Activated naive CD8-positive, alpha-beta T cell (primary cell): ENCODE results near the gene SUSD6.

Experiments used
- H3K27ac Mint-ChIP-seq: one replicate; pipeline ENCODE4 v1.8.0; 2021; ENCODE audit warnings: mixed read lengths
- H3K27me3 Mint-ChIP-seq: one replicate; pipeline ENCODE4 v1.8.0; 2021; ENCODE audit warnings: mixed read lengths
- H3K36me3 Mint-ChIP-seq: one replicate; pipeline ENCODE4 v1.8.0; 2021; ENCODE audit warnings: mixed read lengths
- H3K4me1 Mint-ChIP-seq: one replicate; pipeline ENCODE4 v1.8.0; 2021; ENCODE audit warnings: low read depth, mixed read lengths
- H3K4me3 Mint-ChIP-seq: one replicate; pipeline ENCODE4 v1.8.0; 2021; ENCODE audit warnings: mild to moderate bottlenecking, mixed read lengths
- H3K9me3 Mint-ChIP-seq: one replicate; pipeline ENCODE4 v1.8.0; 2021; ENCODE audit warnings: low read depth, mixed read lengths

The SUSD6 gene

DNA sequence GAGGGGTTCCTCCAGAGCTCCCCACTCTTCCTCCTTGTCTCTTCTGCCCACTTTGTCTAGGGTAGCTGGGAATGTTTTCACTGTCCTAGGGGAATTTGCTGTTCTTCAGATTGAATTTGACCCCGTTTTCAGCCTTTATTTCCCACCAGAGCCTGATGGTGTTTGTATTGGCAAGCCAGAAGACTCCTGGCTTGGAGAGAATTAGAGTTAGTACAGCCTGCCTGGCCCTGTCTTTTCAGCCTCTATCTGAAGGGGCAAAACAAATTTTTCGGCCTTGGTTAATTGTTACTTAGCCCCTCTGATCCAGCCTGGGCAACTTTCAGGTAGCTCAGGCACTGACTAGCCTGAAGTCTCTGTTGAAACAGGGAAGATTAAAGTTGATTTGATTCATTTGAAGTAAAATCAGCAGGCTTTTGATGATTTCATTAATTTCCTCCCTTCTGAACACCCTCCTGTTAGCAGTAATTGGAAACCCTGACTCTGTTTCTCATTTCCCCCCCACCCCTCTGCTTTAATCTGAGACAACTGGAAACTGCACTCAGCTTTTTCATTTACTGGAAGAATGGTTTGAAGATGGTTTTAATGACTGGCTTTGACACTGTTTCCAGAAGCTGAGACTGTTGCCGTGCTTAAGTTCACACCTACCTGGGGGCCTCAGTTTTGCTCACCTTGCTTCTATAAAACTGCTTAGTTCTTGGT, 63.3 kb downstream of the SUSD6 start:
- Mint-ChIP-seq H3K9me3 (no peaks in the 10 kb centered on the region), H3K4me3 (peak overlapping the region; percentile 20), H3K4me1 (peaks cover 79% of the 10 kb centered on the region), H3K27me3 (no peaks in the 10 kb centered on the region), H3K27ac (peak overlapping the region; percentile 93), H3K36me3 (peaks cover 11% of the 10 kb centered on the region)

DNA sequence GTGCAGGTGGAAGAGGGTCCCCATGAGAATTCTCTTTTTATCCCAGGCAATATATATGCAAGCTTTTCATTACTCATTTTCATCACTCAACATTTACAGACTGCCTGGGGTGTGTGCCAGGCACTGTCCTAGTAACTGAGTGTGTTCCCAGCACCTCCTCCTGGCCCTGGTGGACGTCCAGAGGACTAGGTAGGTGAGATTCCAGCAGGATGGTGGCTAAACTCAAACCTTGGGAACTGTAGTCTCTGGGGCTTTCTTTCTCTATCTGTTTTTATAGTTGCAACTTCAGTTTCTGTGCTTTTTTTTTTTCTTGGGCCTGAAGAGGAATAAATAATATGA, 63.8 kb downstream of the SUSD6 start:
- H3K36me3 Mint-ChIP-seq = peaks cover 11% of the 10 kb centered on the region
- peaks cover 75% of the 10 kb centered on the region for H3K4me1 Mint-ChIP-seq
- no peaks in the 10 kb centered on the region for H3K27me3 Mint-ChIP-seq
- H3K27ac Mint-ChIP-seq = peak overlapping the region; percentile 93
- H3K4me3 Mint-ChIP-seq = peak overlapping the region; percentile 20
- H3K9me3 Mint-ChIP-seq = no peaks in the 10 kb centered on the region

DNA sequence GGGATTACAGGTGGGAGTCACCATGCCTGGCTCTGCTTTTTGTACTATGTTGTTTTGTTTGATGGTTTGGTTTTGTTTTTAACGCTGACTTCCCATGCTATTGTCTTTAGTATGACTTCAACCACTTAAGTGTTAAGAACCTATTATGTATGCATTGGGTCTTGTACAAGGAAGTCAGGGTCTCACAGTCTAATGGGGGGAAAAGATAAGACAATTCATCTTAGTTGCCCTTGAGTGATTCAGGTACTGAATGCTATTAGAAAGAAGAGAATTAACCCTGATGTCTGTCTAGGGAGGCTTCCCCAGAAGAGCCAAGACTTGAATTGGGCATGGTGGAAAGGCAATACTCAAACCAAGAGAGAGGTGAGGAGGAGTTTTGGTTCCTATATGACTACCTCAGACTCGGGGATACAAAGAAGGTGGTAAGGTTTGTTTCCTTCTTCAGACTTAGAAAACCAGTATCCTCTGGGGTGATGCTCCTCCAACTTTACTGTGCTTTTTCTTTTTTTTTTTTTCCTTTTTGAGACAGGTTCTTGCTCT, 64.6 kb downstream of the SUSD6 start:
- H3K27ac Mint-ChIP-seq = peak overlapping the region; percentile 93
- peak overlapping the region; percentile 20 for H3K4me3 Mint-ChIP-seq
- H3K36me3 Mint-ChIP-seq = peaks cover 12% of the 10 kb centered on the region
- H3K9me3 Mint-ChIP-seq = no peaks in the 10 kb centered on the region
- peaks cover 72% of the 10 kb centered on the region for H3K4me1 Mint-ChIP-seq
- no peaks in the 10 kb centered on the region for H3K27me3 Mint-ChIP-seq

DNA sequence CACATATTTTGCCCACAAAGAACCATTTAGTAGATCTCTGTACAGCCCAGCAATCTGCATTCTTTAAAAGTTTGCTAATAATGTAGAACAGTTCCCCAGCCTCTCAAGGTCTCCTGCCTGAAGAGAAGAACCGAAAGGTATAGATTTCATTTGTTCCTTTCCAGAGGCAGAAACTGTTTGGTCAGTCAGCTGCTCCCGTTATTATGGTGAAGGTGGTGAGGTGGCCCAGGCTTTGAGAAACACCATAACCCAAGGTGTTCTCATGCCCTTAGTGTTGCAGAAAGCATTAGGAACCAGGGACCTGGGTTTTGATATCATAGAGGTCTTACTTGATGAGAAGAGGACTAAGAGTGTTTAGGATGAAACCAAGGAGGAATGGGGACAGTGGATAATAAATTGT, 65.3 kb downstream of the SUSD6 start:
- H3K36me3 Mint-ChIP-seq = peaks cover 15% of the 10 kb centered on the region
- H3K9me3 Mint-ChIP-seq = no peaks in the 10 kb centered on the region
- no peaks in the 10 kb centered on the region for H3K27me3 Mint-ChIP-seq
- peaks cover 72% of the 10 kb centered on the region for H3K4me1 Mint-ChIP-seq
- peak overlapping the region; percentile 93 for H3K27ac Mint-ChIP-seq
- H3K4me3 Mint-ChIP-seq = peak overlapping the region; percentile 51

DNA sequence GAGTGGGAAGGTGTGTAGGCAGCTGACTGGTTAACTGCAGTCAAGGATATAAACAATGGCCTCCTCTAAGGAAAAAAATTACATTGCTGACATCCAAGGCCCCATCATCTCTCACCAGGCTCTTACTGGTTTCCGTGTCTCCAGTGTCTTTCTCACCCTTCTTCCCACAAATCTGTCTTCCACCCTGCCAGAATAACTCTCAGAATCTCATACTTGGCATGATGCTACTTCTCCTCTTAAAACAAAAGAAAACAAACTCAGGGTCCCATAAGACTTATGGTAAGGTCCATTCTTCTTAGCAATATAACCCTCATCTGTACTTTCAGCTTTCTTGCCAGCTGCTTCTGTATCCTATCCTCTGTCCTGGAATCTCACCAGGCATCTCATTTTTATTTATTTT, 68.9 kb downstream of the SUSD6 start:
- Mint-ChIP-seq H3K27me3 (no peaks in the 10 kb centered on the region), H3K4me3 (no peak overlapping the region), H3K36me3 (peaks cover 16% of the 10 kb centered on the region), H3K4me1 (peaks cover 72% of the 10 kb centered on the region), H3K27ac (peak overlapping the region; percentile 5), H3K9me3 (no peaks in the 10 kb centered on the region)

DNA sequence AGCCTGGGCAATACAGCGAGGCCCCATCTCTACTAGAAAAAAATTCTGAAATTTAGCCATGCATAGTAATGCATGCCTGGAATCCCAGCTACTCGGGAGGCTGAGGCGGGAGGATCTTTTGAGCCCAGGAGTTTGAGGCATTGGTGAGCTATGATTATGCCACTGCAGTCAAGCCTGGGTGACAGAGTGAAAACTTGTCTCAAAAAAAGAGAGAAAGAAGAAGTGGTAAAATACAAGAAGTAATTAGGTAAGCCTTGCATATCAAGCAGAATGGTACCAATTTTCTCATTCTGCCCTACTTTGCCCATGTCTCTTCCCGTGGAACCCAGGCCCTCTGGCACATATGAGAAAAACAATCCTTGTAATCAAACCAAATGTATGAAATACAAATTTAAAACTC, 70.7 kb downstream of the SUSD6 start:
- Mint-ChIP-seq H3K36me3 (peaks cover 12% of the 10 kb centered on the region), H3K27me3 (no peaks in the 10 kb centered on the region), H3K9me3 (no peaks in the 10 kb centered on the region), H3K4me3 (peak overlapping the region; percentile 24), H3K27ac (peak overlapping the region; percentile 93), H3K4me1 (peaks cover 68% of the 10 kb centered on the region)

DNA sequence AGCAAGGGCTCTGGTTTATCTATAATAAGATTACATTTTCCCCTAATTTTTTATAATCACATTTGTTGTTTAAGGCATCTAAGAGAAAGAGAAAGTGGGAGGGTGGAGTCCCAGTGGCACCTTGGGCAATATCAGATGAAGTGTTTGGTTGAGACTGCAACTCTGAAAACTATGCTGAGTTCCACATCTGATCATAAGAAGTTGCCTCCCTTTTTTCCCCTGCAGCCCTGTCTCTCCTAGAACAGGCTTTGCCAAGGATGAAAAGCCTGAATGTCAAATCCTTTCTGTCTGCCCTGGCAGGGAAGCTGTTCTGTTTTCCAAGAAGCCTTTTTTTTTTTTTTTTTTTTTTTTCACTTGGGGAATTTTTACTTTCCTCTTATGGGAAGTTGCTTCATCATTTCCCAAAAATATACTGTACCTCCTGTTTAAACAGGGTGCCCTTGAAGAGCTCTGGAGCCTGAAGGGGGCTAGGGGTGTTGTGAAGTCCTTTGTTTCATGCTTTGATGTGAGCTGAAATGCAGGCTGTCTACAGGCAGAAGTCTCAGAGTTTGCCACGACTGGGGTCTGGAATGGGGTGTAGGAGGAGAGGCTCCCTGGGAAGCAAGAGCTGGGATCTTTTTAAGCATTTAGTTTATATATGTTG, 71.3 kb downstream of the SUSD6 start:
- H3K9me3 Mint-ChIP-seq = no peaks in the 10 kb centered on the region
- H3K27ac Mint-ChIP-seq = peak overlapping the region; percentile 93
- H3K36me3 Mint-ChIP-seq = peaks cover 12% of the 10 kb centered on the region
- peak overlapping the region; percentile 24 for H3K4me3 Mint-ChIP-seq
- H3K4me1 Mint-ChIP-seq = peaks cover 69% of the 10 kb centered on the region
- no peaks in the 10 kb centered on the region for H3K27me3 Mint-ChIP-seq

DNA sequence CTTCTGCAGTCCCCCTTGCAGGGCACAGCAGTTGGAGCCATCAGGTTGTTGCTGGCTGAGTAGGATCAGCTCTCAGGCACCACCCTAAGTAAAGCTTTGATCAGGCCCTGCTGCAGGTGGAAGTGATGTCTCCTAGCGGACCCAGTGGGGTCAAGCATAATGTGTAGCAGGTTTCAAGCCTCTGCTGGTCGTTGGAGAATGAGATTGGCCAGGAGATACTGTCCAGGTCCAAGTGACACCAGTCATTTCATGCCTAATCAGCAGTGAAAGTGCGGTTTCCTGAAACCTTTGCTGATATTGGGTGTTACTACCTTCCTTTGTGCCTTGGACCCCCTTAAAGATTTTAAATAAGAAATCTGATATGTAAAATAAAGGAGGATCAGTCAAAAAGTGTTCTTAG, 72.6 kb downstream of the SUSD6 start:
- Mint-ChIP-seq H3K36me3 (peaks cover 13% of the 10 kb centered on the region), H3K27ac (peak overlapping the region; percentile 93), H3K4me3 (peak overlapping the region; percentile 6), H3K27me3 (no peaks in the 10 kb centered on the region), H3K9me3 (no peaks in the 10 kb centered on the region), H3K4me1 (peaks cover 73% of the 10 kb centered on the region)

DNA sequence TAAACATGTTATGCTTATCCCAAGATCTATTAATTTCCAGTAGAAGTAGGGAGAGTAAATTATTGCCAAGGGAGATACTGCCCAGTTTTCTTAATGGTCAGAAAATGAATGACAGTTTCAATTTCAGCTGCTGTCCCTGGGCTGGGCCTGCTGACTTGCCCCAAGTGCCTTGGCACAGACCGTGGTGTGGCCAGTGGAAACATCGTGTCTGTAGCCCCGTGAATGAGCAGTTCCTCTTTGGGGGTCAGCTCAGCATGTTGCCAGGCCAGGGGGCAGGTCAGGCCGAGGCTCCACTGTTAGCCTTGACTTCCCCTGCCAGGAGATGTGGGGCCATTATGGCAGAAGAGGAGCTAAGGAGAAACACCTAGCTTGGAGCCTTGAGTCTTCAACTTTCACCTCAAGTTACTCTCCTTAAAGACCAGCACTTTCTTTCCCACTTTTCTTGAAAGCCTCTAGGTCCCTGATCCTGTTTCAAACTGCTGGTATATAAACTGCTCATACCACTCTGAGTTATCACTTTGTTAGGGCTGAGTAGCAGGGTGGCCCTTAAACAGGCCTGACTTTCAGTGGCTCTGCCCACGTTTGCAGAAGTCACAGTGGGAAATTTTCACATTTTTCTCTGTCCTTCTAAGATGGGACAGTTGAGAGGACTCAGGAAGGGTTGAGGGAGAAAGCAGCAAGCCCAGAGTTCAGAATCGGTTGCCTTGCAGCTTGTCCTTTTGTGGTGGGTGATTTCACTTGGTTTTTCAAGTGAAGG, 73.2 kb downstream of the SUSD6 start:
- H3K36me3 Mint-ChIP-seq = peaks cover 14% of the 10 kb centered on the region
- H3K27me3 Mint-ChIP-seq = no peaks in the 10 kb centered on the region
- peak overlapping the region; percentile 63 for H3K4me3 Mint-ChIP-seq
- H3K27ac Mint-ChIP-seq = peak overlapping the region; percentile 93
- peaks cover 73% of the 10 kb centered on the region for H3K4me1 Mint-ChIP-seq
- H3K9me3 Mint-ChIP-seq = no peaks in the 10 kb centered on the region

DNA sequence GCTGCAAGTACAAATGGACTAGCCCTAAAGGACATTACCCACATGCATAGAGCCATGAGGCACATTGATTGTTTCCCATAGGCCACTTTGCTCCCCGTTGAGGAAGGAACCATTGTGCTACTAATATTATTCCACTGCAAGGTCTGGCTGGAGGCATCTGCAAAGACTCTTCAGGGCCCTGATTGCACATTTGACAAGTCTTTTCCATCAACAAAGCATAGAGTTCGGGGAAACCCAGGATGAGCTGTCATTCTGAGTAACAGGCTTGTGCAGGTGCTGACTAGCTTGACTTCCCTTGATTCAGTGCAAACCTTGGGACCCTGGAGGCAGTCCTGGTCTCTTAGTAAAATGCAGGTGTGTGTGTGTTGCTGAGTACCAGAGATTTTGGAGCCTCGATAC, 73.8 kb downstream of the SUSD6 start:
- Mint-ChIP-seq H3K4me1 (peaks cover 75% of the 10 kb centered on the region), H3K4me3 (peak overlapping the region; percentile 63), H3K36me3 (peaks cover 15% of the 10 kb centered on the region), H3K27ac (peak overlapping the region; percentile 93), H3K9me3 (no peaks in the 10 kb centered on the region), H3K27me3 (no peaks in the 10 kb centered on the region)

DNA sequence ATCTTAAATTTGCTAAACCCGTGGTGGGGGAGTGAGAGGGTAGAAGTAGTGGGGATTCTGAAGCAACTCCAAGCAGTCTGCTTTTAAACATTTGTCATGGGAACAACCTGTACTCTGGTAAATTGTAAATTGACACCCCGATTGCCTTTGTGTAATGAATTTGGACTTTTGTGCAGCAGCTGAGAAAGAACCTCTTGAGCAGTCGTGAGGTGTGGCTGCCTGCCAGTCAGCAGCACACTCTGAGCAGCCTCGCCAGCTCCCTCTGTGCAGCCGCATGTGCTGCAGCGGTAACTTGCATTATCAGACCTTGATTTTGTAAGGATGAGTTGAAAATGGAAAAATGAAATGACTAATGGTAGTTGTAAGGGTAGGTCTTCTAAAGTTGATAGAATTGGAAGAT, 74.3 kb downstream of the SUSD6 start:
- Mint-ChIP-seq H3K27ac (peak overlapping the region; percentile 93), H3K4me1 (peaks cover 76% of the 10 kb centered on the region), H3K4me3 (peak overlapping the region; percentile 63), H3K36me3 (peaks cover 13% of the 10 kb centered on the region), H3K9me3 (no peaks in the 10 kb centered on the region), H3K27me3 (no peaks in the 10 kb centered on the region)

DNA sequence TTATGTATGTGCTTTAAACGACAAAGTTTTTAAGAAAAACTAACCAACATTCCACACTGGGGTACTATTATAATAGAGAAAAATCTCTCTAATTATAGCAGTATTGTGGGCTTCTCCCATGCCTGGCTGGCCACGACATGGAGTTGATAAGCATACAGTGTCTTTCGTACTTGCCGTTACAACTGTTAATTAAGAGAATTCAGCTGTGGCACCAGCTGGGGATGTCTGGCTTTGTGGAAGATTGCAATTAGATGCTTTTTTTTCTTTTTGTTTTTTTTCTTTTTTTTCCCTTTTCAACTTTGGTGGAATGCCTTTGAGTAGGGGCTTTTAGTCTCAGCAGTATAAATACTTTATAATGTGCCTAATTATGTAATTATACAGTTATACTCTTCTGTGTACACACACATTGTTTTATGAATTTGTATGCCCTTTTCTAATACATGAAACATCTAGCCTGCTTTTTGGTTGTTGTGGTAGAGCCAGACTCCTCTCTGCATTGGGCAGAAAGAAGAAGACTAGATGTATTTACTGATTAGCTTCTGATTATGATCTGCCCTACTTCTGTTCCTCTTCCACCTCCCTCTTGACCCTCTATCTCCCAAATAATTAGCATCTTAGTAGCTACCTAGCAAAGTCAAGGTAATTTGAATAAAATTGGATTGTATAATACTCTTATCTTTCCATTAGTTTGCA, 76.4 kb downstream of the SUSD6 start:
- Mint-ChIP-seq H3K36me3 (peaks cover 11% of the 10 kb centered on the region), H3K4me3 (no peak overlapping the region), H3K4me1 (peaks cover 66% of the 10 kb centered on the region), H3K27ac (peak overlapping the region; percentile 85), H3K27me3 (no peaks in the 10 kb centered on the region), H3K9me3 (no peaks in the 10 kb centered on the region)

DNA sequence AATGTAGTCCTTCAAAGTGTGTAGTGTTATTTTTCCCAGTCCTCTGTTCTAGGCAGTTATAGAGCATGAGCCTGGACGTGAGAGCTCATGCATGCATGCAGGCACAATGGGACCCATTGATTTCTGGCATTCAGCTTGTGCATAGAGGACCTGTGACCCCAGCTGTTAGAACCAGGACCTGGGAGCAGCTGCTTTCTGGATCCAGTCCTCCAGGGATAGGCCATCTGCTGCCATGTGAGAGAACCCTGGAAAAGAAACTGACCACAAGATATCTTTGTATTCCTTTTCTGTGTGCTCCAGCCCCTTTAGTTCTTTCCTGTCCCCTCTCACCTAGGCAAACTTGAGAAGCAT, 76.9 kb downstream of the SUSD6 start:
- Mint-ChIP-seq H3K36me3 (peaks cover 9% of the 10 kb centered on the region), H3K4me1 (peaks cover 65% of the 10 kb centered on the region), H3K9me3 (no peaks in the 10 kb centered on the region), H3K27me3 (no peaks in the 10 kb centered on the region), H3K27ac (peak overlapping the region; percentile 85), H3K4me3 (no peak overlapping the region)

DNA sequence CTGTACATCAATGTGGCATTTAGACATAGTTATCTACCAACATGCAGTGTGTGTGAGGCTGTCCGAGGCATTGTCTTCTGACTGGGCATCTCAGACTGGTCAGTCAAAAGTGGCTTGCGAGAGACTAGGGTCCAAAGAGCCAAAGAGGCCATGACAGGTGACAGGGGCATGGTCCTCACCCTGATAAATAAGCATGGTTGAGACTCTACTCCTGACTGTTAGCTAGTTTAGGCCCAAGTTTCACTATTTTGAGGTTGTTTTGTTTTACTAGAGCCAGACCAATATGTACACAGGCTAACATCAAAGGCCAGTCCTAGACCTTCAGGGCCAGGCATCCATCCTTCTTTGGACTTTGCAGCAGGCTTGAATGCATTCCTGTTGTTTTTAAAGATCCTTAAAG, 78.6 kb downstream of the SUSD6 start:
- peaks cover 64% of the 10 kb centered on the region for H3K4me1 Mint-ChIP-seq
- H3K27ac Mint-ChIP-seq = peak overlapping the region; percentile 0

DNA sequence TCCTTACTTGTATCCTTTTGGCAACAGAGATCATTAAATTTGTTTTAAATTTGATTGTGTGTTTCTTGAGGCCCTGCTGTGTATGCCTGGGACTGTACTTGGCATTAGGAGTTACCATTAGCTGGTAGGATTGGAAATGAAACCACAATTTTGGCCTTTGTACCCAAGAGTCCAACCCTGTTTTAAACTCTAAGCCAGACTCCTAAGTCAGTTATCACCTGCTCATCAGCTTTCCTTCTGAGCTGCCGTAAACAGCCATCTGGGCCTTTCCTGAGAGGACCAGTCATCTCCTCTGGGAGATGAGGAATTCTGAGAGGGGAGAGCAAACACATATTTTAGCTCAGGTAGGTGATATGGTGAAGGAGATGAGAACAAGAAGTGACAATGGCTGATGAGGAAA, 81.2 kb downstream of the SUSD6 start:
- Mint-ChIP-seq H3K27me3 (no peaks in the 10 kb centered on the region), H3K27ac (peak overlapping the region; percentile 61), H3K4me1 (peaks cover 70% of the 10 kb centered on the region), H3K9me3 (no peaks in the 10 kb centered on the region), H3K36me3 (peaks cover 7% of the 10 kb centered on the region), H3K4me3 (no peak overlapping the region)

More for the DNA sequence above, 78.6 kb downstream of the SUSD6 start:
- H3K27me3 Mint-ChIP-seq = no peaks in the 10 kb centered on the region
- no peak overlapping the region for H3K4me3 Mint-ChIP-seq
- H3K36me3 Mint-ChIP-seq = peaks cover 7% of the 10 kb centered on the region
- H3K9me3 Mint-ChIP-seq = no peaks in the 10 kb centered on the region
